ENCODE measurements around the gene RHBDD2. TPM values are rescaled to one million over a fixed set of nuclear protein-coding genes. Genes with fewer than 3 reads are reported as not detected.

The RHBDD2 gene
- total and polyA plus RNA-seq, 9 of the 15 experiments (the other 6 are each of a cell fraction or from before 2014, with no cell fraction given): 3.3 to 36.7 (median 17.9) TPM

- TF ChIP-seq HOMEZ (CRISPR knock-in tag; IDR thresholded peaks at IDR 0.05): peak; percentile 72; the same call in 1 of the 2 replicates
- peak in 1 of 2 experiments; percentile 74; a peak in 1 of 4 replicates for TF ChIP-seq ZNF639 (CRISPR knock-in tag; conservative IDR thresholded peaks at IDR 0.05 in 1 of 2, IDR thresholded peaks at IDR 0.05 in 1 of 2)
- TF ChIP-seq POLR2G (IDR thresholded peaks at IDR 0.05; ENCODE audit: low read depth, low read length): peak; percentile 100
- TF ChIP-seq RFX7 (CRISPR knock-in tag; IDR thresholded peaks at IDR 0.05): 0 out of 2 replicates have a peak, but pooled peaks have one; percentile 19
- TF ChIP-seq MGA (IDR thresholded peaks at IDR 0.05): peak; percentile 82; the same call in 1 of the 2 replicates
- peak; percentile 97 to 100 for TF ChIP-seq NONO (IDR thresholded peaks at IDR 0.05; ENCODE audit: low read depth in 2 of 2, low read length in 1 of 2)
- TF ChIP-seq ZNF707 (CRISPR knock-in tag; conservative IDR thresholded peaks at IDR 0.05): no peak; the same call in 1 of the 2 replicates
- TF ChIP-seq ZNF644 (tag; IDR thresholded peaks at IDR 0.05; ENCODE audit: low read depth): no peak; the same call in 1 of the 2 replicates
- no peak for TF ChIP-seq NELFE (IDR thresholded peaks at IDR 0.05; ENCODE audit: insufficient read depth, insufficient read length)
- TF ChIP-seq THAP7 (CRISPR knock-in tag; IDR thresholded peaks at IDR 0.05): peak; percentile 59; the same call in 1 of the 2 replicates
Observed at GRCh38 chr7:75914655-75915415, 36.0 kb downstream of the RHBDD2 start, which contains the start of gene POR (continued).

All from K562 (cell line).